ENCODE measurements around the gene ID3.

The ID3 gene, protein sequence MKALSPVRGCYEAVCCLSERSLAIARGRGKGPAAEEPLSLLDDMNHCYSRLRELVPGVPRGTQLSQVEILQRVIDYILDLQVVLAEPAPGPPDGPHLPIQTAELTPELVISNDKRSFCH

DNA sequence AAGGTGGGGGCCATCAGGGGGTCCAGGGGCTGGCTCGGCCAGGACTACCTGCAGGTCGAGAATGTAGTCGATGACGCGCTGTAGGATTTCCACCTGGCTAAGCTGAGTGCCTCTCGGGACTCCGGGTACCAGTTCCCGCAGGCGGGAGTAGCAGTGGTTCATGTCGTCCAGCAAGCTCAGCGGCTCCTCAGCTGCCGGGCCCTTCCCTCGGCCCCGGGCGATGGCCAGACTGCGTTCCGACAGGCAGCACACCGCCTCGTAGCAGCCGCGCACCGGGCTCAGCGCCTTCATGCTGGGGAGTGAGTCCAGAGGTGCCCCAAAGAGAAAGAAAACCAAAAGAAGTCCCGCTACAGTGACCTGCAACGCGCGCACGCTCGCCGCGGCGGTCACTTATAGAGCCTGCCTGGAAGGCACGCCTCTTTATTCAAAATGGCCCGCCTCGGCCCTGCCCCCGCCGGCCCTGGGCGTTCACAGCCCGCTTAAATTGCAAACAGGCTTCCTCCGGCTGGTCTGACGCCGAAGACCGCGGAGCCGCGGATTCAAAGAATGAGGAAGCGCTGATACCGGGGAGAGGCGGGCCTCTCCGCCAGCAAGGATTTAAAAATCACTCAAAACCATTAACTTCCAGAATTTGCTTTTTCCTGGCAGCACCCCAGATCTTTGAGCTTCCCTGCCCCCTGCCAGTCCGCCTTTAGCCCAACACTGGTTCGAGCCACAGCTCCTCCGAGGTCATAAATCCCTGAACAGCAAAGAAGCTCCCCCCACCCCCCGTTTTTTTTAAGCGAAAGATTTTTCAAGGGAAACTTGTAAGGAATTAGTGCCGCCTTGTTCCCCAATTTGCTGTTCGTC is at the start of gene ID3:
Gene ID3, minus strand, starts transcription at position 366 of the 849 bp plus-strand sequence. Its CDS starts 75 bp downstream, at position 291.
- peak within 1 kb of the TSS; percentile 69 for H3K4me3 ChIP-seq (ENCODE audit: low read length)
- TF ChIP-seq ZNF274 (IDR thresholded peaks at IDR 0.05; ENCODE audit: low read depth, low read length): no peak

DNA sequence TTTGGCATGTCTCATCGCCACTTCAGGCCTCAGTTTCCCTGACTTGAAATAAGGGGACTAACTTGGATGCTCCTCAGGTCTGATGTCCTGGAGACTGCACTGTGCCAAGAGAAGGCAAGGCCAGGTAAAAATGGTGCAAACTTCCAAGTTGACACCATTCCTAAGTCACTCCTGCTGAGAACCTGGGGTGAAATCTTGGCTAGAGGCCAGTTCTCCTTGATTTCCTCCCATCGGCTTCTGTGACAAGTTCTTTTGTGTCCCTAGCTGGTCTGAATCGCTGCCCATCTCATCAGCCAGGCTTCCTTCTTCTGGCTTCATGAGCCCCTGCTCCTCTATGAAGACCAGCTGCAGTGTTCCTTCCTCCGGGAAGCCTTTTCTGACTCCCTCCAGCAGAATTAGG is 48.6 kb upstream of the ID3 start:
- no peak overlapping the region for H3K4me3 ChIP-seq (ENCODE audit: low read length)
- TF ChIP-seq ZNF274 (IDR thresholded peaks at IDR 0.05; ENCODE audit: low read depth, low read length): no peak

DNA sequence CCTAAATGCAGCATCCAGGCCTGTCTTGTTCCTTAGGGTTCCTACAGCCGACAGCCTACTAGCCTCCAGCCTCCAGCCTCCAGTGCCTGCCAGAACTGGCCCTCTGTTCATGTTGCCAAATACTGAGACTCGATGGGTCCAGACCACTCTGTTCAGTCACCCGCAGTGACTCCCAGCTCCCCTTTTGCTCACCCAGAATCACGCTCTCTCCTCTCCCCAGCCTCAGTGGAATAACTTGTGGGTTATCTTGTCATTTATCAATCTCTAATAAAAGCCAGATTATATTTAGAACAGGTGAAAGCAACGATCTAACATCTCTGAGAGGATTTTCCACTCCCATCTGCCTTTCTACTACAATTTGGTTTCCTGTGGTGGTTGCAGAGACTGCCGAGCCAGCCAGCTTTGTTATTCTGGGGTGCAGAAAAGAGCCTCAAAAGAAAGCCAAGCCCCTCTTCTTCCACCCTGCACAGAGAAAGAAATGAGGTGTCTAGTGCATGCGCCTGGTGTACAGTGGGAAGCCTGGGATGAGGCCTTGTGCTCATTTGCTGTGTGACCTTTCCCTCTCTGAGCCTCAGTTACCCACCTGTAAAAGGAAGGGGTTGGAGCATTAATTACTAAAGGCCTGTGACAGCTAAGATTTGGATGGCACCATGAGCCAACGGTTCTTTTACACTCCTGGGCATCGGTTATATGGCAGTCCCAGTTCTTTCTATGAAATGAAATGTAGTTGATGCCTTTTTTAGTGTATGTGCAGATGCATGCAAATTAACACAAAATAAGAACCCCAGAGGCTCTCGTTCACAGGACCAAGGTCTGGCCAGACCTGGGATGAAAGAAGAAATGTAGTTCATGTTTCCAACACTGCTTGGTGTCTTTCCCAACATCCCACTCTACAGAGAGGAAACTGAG is 42.9 kb upstream of the ID3 start:
- H3K4me3 ChIP-seq (ENCODE audit: low read length): no peak overlapping the region; the same call in 1 of the 2 replicates
- TF ChIP-seq ZNF274 (IDR thresholded peaks at IDR 0.05; ENCODE audit: low read depth, low read length): no peak

DNA sequence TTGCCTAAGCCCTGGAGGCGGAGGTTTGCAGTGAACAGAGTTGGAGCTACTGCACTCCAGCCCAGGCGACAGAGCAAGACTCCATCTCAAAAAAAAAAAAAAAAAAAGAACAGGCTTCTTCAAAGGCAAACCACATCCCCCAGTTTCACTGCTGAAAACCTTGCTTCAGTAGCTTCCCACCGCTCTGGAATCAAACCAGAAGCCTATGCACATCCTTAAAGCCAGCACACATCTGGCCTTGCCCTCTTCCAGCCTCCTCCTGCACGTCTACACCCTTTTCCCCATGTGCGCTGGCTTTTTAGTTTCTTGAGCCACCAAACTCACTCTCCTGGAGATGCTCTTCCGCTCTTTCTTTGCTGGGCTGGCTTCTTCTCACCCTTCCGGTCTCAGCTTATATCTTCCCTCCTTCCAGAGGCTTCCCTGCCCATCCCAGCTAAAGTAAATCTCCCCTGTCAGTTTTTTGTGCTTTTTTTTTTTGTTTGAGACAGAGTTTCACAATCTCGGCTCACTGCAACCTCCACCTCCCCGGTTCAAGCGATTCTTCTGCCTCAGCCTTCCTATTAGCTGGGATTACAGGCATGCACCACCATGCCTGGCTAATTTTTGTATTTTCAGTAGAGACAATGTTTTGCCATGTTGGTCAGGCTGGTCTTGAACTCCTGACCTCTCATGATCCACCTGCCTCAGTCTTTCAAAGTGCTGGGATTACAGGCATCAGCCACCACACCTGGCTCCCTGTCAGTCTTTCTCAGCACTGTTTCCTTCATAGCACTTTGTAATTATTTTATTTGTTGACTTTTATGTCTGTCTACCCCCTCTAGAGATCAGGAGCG is 42.0 kb upstream of the ID3 start:
- TF ChIP-seq ZNF274 (IDR thresholded peaks at IDR 0.05; ENCODE audit: low read depth, low read length): no peak
- H3K4me3 ChIP-seq (ENCODE audit: low read length): no peak overlapping the region

DNA sequence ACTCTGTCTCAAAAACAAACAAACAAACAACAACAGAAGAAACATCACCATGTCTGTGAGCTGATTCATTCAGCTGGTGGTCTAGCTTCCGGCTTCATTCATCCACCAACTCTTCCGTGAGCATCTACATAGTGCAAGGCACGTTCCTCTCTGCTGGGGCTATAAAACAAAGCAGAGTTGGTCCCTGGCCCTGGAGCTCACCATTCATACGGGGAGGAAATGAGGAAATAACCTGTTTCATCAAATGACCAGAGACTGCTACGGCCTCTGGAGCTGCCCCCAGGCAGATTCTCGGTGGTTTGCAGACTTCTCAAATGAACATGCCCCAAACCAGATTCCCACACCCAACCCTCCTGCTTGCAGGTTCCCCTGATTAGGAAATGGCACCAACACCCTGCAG is 41.0 kb upstream of the ID3 start:
- TF ChIP-seq ZNF274 (IDR thresholded peaks at IDR 0.05; ENCODE audit: low read depth, low read length): no peak
- H3K4me3 ChIP-seq (ENCODE audit: low read length): no peak overlapping the region

DNA sequence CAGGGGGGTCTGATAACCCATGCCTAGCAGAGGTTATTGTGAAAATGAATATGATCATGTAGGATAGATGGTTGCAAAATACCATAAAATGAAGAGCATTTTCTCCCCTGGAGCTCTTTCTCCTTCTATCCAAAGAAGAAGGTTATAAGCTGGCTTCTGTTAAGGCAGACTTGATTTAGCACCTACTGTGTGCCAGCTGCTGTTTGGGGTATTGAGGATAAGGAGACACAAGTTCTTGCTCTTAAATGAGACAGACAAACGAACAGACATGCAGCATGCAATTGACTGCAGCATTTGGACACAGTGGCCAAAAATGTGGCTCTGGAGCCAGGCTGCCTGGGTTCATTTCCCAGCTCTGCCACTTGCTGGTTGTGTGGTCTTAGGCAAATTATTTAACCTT is 39.8 kb upstream of the ID3 start:
- H3K4me3 ChIP-seq (ENCODE audit: low read length): no peak overlapping the region
- TF ChIP-seq ZNF274 (IDR thresholded peaks at IDR 0.05; ENCODE audit: low read depth, low read length): no peak

DNA sequence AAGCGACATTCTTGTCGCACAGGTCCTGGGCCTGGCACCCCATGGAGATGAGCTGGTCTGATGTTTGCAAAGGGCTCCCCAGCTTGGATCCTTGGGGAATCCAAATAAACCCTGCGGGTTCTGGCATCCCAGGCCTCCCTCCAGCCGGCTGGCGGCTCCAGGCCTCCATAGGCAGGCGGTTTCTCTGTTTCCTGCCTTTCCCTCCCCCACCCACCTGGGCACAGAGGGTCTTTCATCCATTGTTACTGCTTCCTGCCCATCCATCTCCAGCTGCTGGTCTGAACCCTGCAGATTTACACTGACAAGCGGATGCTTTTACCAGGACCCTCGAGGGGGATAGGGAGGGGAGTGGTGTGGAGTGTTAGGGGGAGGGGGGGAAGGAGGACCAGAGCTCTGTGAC is 39.1 kb upstream of the ID3 start:
- no peak for TF ChIP-seq ZNF274 (IDR thresholded peaks at IDR 0.05; ENCODE audit: low read depth, low read length)
- H3K4me3 ChIP-seq (ENCODE audit: low read length): no peak overlapping the region

DNA sequence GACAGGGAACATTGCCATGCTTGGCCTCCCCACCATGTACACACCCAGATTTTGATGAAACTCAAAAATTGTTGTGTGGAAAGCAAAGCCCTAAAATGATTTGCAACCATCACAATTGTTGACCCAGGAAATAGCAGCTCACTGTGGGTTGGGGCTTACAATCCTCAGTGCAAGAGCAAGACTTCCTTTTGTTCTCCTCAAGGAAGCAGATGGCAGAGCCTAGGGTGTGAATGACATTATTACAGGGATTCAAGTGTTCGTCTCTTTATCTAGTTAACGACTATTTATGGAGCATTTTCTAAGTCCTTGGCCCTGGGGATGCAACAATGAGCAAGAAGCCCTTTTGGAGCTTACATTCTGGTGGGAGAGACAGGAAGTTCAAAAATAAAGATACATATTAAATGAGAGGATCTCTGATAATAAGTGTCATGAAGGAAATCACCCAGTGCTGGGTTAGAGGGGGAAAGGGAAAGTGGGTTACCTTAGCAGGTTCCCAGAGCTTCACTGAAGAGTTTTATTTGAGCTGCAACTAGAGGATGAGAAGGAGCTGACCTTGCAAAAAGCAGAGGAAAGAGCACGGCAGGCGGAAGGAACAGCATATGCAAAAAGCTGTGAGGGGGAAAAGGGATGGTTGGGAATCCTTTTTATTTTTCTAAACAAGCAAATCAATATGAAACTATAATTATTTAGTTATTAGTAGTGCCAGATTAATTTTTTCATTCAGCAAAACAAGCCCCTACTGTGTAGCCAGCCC is 38.5 kb upstream of the ID3 start:
- TF ChIP-seq ZNF274 (IDR thresholded peaks at IDR 0.05; ENCODE audit: low read depth, low read length): no peak
- no peak overlapping the region for H3K4me3 ChIP-seq (ENCODE audit: low read length)

DNA sequence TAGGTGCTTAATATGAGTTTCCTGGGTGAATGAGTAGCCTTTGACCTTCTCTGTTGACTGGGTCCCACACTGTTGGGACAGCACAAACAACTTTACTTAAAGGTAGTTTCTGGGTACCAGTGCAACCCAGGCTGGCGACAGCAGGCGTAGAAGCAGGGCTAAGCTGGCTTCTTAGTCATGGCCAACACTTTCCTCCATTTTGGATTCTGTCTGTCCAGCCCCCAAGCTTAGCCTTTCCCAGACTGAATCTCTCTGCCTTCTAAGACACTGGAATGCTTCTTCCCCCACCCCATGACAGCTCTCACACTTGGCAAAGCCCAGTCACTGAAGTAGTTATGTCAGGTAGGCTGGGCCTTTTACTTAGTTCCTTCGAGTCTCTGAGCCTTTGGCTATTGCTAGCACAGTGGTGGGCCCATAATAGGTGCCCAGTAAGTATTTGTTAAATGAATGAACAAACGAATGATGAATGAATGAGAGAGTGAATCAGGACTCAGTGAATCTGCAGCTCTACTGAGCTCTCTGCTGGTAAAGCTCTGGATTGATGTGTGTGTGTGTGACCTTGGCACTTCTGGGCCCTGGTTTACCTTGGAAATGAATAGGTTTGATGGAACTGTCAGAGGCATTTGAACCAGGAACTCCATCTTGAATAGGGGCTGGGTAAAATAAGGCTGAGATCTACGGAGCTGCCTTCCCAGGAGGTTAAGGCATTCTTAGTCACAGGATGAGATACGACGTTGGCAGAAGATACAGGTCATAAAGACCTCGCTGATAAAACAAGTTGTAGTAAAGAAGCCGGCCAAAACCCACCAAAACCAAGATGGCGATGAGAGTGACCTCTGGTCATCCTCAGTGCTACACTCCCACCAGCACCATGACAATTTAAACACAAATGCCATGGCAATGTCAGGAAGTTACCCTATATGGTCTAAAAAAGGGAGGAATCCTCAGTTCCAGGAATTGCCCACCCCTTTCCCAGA is 37.4 kb upstream of the ID3 start:
- H3K4me3 ChIP-seq (ENCODE audit: low read length): no peak overlapping the region
- TF ChIP-seq ZNF274 (IDR thresholded peaks at IDR 0.05; ENCODE audit: low read depth, low read length): no peak

DNA sequence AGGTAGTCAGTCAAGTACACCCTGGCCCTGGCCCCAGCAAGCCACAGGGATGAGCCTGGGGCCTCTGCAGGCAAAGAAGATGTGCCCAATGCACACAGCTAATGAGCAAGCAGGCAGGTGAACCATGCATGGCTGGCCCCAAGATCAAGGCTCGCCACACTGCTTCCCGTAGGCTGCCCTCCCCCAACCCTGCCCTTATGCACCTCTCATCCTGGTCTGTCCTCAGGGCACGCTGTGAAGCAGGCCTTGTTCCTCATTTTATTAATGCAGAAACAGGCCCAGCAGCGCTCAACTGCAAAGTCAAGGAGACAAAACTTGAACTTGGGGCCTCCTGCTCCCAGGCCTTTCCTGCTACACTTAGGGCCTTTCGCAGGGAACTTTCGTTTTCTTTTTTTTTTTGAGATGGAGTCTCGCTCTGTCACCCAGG is 35.6 kb upstream of the ID3 start:
- no peak overlapping the region for H3K4me3 ChIP-seq (ENCODE audit: low read length)
- no peak for TF ChIP-seq ZNF274 (IDR thresholded peaks at IDR 0.05; ENCODE audit: low read depth, low read length)

DNA sequence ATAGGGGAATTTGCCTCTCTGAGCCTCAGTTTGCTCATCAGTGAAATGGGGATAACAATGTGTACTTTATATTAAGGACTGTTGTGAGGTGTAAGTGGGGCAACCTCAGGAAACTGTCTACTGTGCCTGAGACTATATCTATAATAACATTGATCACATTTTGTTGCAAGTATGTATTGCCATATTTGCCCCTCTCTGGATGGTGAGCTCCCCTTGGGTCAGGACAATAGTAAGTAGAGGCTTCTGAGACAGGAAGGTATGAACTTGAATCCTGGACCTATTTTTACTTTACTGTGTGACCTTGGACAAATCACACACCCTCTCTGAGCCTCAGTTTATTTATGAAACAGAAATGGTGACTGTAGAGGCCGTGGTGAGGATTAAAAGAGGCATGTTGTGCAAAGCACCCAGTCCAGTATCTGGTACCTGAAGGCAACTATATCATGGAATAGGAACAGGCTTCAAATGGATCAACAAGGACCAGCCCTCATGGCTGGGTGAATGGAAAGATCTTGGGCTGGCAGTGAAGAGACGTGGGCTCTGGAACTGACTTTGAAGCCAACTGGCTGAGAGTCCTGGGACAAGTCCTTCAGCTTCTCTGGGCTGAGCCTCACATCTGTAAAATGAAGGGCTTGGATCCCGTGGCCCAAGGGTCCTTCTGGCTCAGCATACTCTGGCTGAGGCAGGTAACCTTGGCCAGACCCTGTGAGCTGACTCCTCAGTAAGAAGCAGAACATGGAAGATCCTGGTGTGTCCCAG is 35.0 kb upstream of the ID3 start:
- TF ChIP-seq ZNF274 (IDR thresholded peaks at IDR 0.05; ENCODE audit: low read depth, low read length): no peak
- H3K4me3 ChIP-seq (ENCODE audit: low read length): no peak overlapping the region
